ENCODE measurements around the gene ALKBH5.

GRCh38 chr17:18156171-18156975 is 27.3 kb upstream of the ALKBH5 start:
- TF ChIP-seq CTCF (IDR thresholded peaks at IDR 0.05; ENCODE audit: insufficient read depth, low read depth, low read length) (no peak), EZH2 (IDR thresholded peaks at IDR 0.05; ENCODE audit: insufficient read depth, low read length) (no peak)
